Measurements from ENCODE around the gene SYCP3.

Gene SYCP3

GRCh38 chr12:101680240-101680639 lies 59.0 kb downstream of the SYCP3 start:
- TF ChIP-seq CTCF (conservative IDR thresholded peaks at IDR 0.05; ENCODE audit: control insufficient read depth, insufficient read depth, low read depth, low read length) = no peak
- no peak for DNase-seq (ENCODE audit: low read depth)
- H3K4me3 ChIP-seq (ENCODE audit: control insufficient read depth, low read depth, low read length) = no peak overlapping the region

All from fibroblast of mammary gland (primary cell).